Naive thymus-derived CD4-positive, alpha-beta T cell (primary cell): ENCODE measurements around the gene TC2N. TPM values are rescaled to one million over a fixed set of nuclear protein-coding genes. Genes with fewer than 3 reads are reported as not detected.
A peak's percentile ranks its signal among the peaks of the same experiment; 100 is the strongest.

Experiments
- ATAC-seq: fragments of 150-1000 bp; cut with Tn5 transposase; 2 replicates; pipeline ENCODE4 v1.10.0; 2021; ENCODE audit warnings: mild to moderate bottlenecking, moderate library complexity
- CTCF ChIA-PET: fragments of 350-600 bp; sonication (Branson Sonifier 250); formaldehyde crosslinking; loops from one replicate; lab custom pipeline; 2021; ENCODE audit warnings: antibody characterized with exemption; lab: Charles Lee
- POLR2A ChIA-PET: fragments of 350-600 bp; sonication (Branson Sonifier 250); formaldehyde crosslinking; loops from one replicate; lab custom pipeline; 2021; ENCODE audit warnings: antibody characterized with exemption, inconsistent platforms; lab: Charles Lee
- DNase-seq, 9 donors: peaks; one replicate each; pipeline versions ENCODE4 v3.0.0 to v3.0.0-alpha.2; 2020 to 2022; ENCODE audit warnings: mixed read lengths in 1 of 9
- H3K27ac ChIP-seq: one replicate; pipeline ENCODE4 v1.7.0; 2013; ENCODE audit warnings: mild to moderate bottlenecking, low read depth, low read length, moderate library complexity
- H3K27me3 ChIP-seq, 2 donors: one replicate each; pipeline ENCODE4 v1.7.0; 2013; ENCODE audit warnings: low read length in 2 of 2, mild to moderate bottlenecking in 2 of 2, moderate library complexity in 2 of 2; ENCODE audit not compliant: control insufficient read depth in 2 of 2, insufficient read depth in 2 of 2
- H3K36me3 ChIP-seq, 3 experiments: 1 replicate in 2 of 3; 2 replicates in 1 of 3; pipeline ENCODE4 v1.7.0; 2013; ENCODE audit warnings: low read length in 3 of 3, mild to moderate bottlenecking in 3 of 3, moderate library complexity in 1 of 3; ENCODE audit not compliant: insufficient read depth in 3 of 3, control insufficient read depth in 2 of 3
- H3K4me1 ChIP-seq, 2 donors: one replicate each; pipeline ENCODE4 v1.7.0; 2013; ENCODE audit warnings: low read length in 2 of 2, mild to moderate bottlenecking in 2 of 2, moderate library complexity in 1 of 2; ENCODE audit not compliant: control insufficient read depth in 2 of 2, insufficient read depth in 2 of 2
- H3K4me3 ChIP-seq: 2 replicates; pipeline ENCODE4 v1.7.0; 2013; ENCODE audit warnings: mild to moderate bottlenecking, low read length
- H3K9me3 ChIP-seq, 3 experiments: 1 replicate in 2 of 3; 2 replicates in 1 of 3; pipeline ENCODE4 v1.7.0; 2013; ENCODE audit warnings: low read length in 3 of 3; ENCODE audit not compliant: control insufficient read depth in 2 of 3
- H3K27ac Mint-ChIP-seq, 9 donors: one replicate each; pipeline ENCODE4 v1.8.0; 2020 to 2022; ENCODE audit warnings: mixed read lengths in 9 of 9, mild to moderate bottlenecking in 8 of 9, moderate library complexity in 5 of 9, inconsistent platforms in 2 of 9
- H3K27me3 Mint-ChIP-seq, 5 donors: one replicate each; pipeline ENCODE4 v1.8.0; 2021 to 2022; ENCODE audit warnings: mixed read lengths in 5 of 5, mild to moderate bottlenecking in 1 of 5
- H3K36me3 Mint-ChIP-seq, 5 donors: one replicate each; pipeline ENCODE4 v1.8.0; 2020 to 2022; ENCODE audit warnings: mixed read lengths in 5 of 5, mild to moderate bottlenecking in 3 of 5, inconsistent platforms in 1 of 5
- H3K4me1 Mint-ChIP-seq, 7 donors: one replicate each; pipeline ENCODE4 v1.8.0; 2020 to 2022; ENCODE audit warnings: mixed read lengths in 7 of 7, mild to moderate bottlenecking in 3 of 7, inconsistent platforms in 1 of 7
- H3K4me3 Mint-ChIP-seq, 10 donors: one replicate each; pipeline ENCODE4 v1.8.0; 2020 to 2022; ENCODE audit warnings: mild to moderate bottlenecking in 10 of 10, mixed read lengths in 10 of 10, moderate library complexity in 6 of 10, inconsistent platforms in 2 of 10
- H3K9me3 Mint-ChIP-seq, 11 donors: one replicate each; pipeline ENCODE4 v1.8.0; 2020 to 2022; ENCODE audit warnings: mixed read lengths in 11 of 11, mild to moderate bottlenecking in 4 of 11, inconsistent platforms in 1 of 11, moderate library complexity in 1 of 11
- intact Hi-C, 2 donors: fragments of 100-400 bp; cut with micrococcal nuclease; formaldehyde crosslinking; loops; one replicate each; pipeline ENCODE4 v1.15.1; 2023
- polyA plus RNA-seq, 2 donors: library from polyadenylated mRNA; unstranded; fragments of 300-500 nt; fragmentation: Illumina TruSeq; gene quantifications; one replicate each; pipeline ENCODE4 v1.2.3, GENCODE V29; 2021
- total RNA-seq, 6 experiments: library from RNA in 5 of 6; stranded (reverse) in 5 of 6; gene quantifications; 1 replicate in 5 of 6; 2 replicates in 1 of 6; pipeline ENCODE4 v1.2.3 and lab custom pipeline; 2021 to 2026

Gene TC2N
- total and polyA plus RNA-seq, 7 experiments from 2014 or later, result 158 to 301 (median 193) TPM

DNA sequence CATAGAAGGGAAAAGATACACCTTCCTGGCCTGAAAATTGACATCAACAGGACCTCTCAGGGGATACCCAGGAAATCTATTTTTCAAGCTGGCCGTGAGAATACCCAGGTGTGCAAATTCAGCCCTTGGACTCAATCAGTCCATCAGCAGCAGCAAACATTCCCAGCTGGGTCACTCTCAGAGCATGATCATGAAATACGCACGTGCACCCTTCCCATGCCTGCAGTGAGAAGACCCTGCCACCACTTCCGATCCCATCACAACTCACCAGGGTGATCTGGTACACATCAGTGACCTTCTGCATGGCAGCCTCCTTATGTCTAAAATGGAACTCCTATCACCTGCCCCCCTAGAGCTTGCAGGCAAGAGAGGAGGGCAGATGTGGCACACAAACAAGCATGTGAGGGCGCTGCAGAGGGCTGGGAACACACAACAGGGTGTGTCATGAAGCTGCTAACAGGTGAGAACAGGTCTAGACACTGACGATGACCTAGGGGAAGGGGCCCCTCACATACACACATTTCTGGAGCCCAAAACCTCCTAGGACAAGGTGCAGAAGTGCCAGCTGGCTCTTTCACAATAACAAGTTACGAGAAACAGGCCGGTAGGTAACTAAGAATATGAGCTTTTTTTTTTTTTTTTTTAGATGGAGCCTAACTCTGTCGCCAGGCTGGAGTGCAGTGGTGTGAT lies 37.8 kb upstream of the TC2N start:
- Histone ChIP-seq H3K4me3 (no peak overlapping the region), H3K4me1 (no peaks in the 10 kb centered on the region), H3K27ac (no peak overlapping the region), H3K36me3 (no peaks in the 10 kb centered on the region), H3K27me3 (no peaks in the 10 kb centered on the region), H3K9me3 (no peaks in the 10 kb centered on the region)
- Mint-ChIP-seq H3K27me3 (no peaks in the 10 kb centered on the region), H3K36me3 (no peaks in the 10 kb centered on the region), H3K27ac (peak overlapping the region in 2 of 9 donors; percentile 4 to 72), H3K4me1 (peaks cover 4 to 24% (median 7%) of the 10 kb centered on the region in 7 donors), H3K4me3 (no peak overlapping the region), H3K9me3 (no peaks in the 10 kb centered on the region)
- intact Hi-C loops, result no loop called here
- ATAC-seq (no peak), DNase-seq (no peak)
- CTCF ChIA-PET, result interaction anchor here (0.6 to 0.7 kb wide), 2 partner anchors 13 to 257 kb away, joined by 3 read pairs; no protein-coding TSS in a partner anchor
- POLR2A ChIA-PET, result interaction anchor here (0.6 to 1.5 kb wide), 2 partner anchors 14 to 307 kb away, joined by 3 to 4 read pairs; no protein-coding TSS in a partner anchor

GRCh38 chr14:91904483-91904882 lies 37.1 kb upstream of the TC2N start:
- Histone ChIP-seq H3K27ac (no peak overlapping the region), H3K4me1 (no peaks in the 10 kb centered on the region), H3K9me3 (no peaks in the 10 kb centered on the region), H3K36me3 (no peaks in the 10 kb centered on the region), H3K4me3 (no peak overlapping the region), H3K27me3 (no peaks in the 10 kb centered on the region)
- peaks cover 4 to 24% (median 8%) of the 10 kb centered on the region in 7 donors for H3K4me1 Mint-ChIP-seq
- intact Hi-C loops, result no loop called here
- no peak for ATAC-seq
- no peaks in the 10 kb centered on the region for H3K36me3 Mint-ChIP-seq
- no peak overlapping the region for H3K27ac Mint-ChIP-seq
- no peak for DNase-seq
- H3K27me3 Mint-ChIP-seq, result no peaks in the 10 kb centered on the region
- H3K9me3 Mint-ChIP-seq, result no peaks in the 10 kb centered on the region
- no peak overlapping the region for H3K4me3 Mint-ChIP-seq
- CTCF ChIA-PET, result interaction anchor here (0.7 kb wide), 1 partner anchor 12 kb away, joined by 3 read pairs; no protein-coding TSS in a partner anchor
- POLR2A ChIA-PET, result interaction anchor here (0.6 to 1.5 kb wide), 2 partner anchors 13 to 306 kb away, joined by 3 to 4 read pairs; no protein-coding TSS in a partner anchor

GRCh38 chr14:91903070-91903469 lies 35.7 kb upstream of the TC2N start:
- Histone ChIP-seq H3K4me1 (no peaks in the 10 kb centered on the region), H3K27ac (no peak overlapping the region), H3K4me3 (no peak overlapping the region), H3K36me3 (no peaks in the 10 kb centered on the region), H3K9me3 (no peaks in the 10 kb centered on the region), H3K27me3 (no peaks in the 10 kb centered on the region)
- ChIA-PET CTCF (no interaction called here), POLR2A (no interaction called here)
- H3K27ac Mint-ChIP-seq, result no peak overlapping the region
- DNase-seq (no peak), ATAC-seq (no peak)
- no peaks in the 10 kb centered on the region for H3K9me3 Mint-ChIP-seq
- intact Hi-C loops, result no loop called here
- peaks cover 1 to 24% (median 11%) of the 10 kb centered on the region in 7 donors for H3K4me1 Mint-ChIP-seq
- H3K27me3 Mint-ChIP-seq, result no peaks in the 10 kb centered on the region
- no peaks in the 10 kb centered on the region for H3K36me3 Mint-ChIP-seq
- no peak overlapping the region for H3K4me3 Mint-ChIP-seq

DNA sequence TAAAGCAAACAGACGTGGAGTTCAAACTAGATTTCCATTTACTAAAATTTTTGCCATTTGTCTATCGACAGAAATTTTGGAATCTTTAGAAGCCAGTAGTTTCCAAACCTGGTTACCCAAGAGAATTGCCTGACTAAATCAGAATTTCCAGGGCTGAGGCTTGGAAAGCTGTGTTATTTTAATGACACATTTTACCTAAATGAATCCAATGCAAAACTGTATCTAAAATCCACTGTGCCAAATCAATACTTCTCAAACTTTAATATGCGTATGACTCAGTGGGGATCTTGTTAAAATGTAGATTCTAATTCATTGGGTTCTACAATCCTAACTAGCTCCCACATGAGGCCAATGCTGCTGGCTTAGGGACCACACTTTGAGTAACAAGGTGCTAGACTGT lies 35.0 kb upstream of the TC2N start:
- no peaks in the 10 kb centered on the region for H3K4me1 ChIP-seq
- no peak for ATAC-seq
- H3K27ac ChIP-seq, result no peak overlapping the region
- no peak for DNase-seq
- Mint-ChIP-seq H3K27ac (peak overlapping the region in 1 of 9 donors; percentile 39), H3K4me1 (peaks cover 0 to 20% (median 12%) of the 10 kb centered on the region in 7 donors), H3K36me3 (peaks cover 0 to 1% (median 0%) of the 10 kb centered on the region in 5 donors), H3K4me3 (no peak overlapping the region), H3K9me3 (no peaks in the 10 kb centered on the region), H3K27me3 (no peaks in the 10 kb centered on the region)
- ChIA-PET CTCF (interaction anchor here (0.7 kb wide), 1 partner anchor 74 kb away, joined by 3 read pairs; no protein-coding TSS in a partner anchor), POLR2A (interaction anchor here (0.6 to 1.9 kb wide), 2 partner anchors 30 to 34 kb away, joined by 3 to 5 read pairs; no protein-coding TSS in a partner anchor)
- H3K27me3 ChIP-seq, result no peaks in the 10 kb centered on the region
- H3K9me3 ChIP-seq, result no peaks in the 10 kb centered on the region
- intact Hi-C loops, result no loop called here
- no peak overlapping the region for H3K4me3 ChIP-seq
- no peaks in the 10 kb centered on the region for H3K36me3 ChIP-seq

GRCh38 chr14:91901449-91902226 lies 34.3 kb upstream of the TC2N start:
- H3K27ac Mint-ChIP-seq, result no peak overlapping the region
- Histone ChIP-seq H3K9me3 (no peaks in the 10 kb centered on the region), H3K4me3 (no peak overlapping the region), H3K4me1 (no peaks in the 10 kb centered on the region), H3K27ac (no peak overlapping the region), H3K27me3 (no peaks in the 10 kb centered on the region), H3K36me3 (no peaks in the 10 kb centered on the region)
- POLR2A ChIA-PET, result interaction anchor here (0.6 to 1.9 kb wide), 3 partner anchors 22 to 33 kb away, joined by 3 to 5 read pairs (median 4); no protein-coding TSS in a partner anchor
- ATAC-seq (no peak), DNase-seq (no peak)
- no peak overlapping the region for H3K4me3 Mint-ChIP-seq
- H3K27me3 Mint-ChIP-seq, result no peaks in the 10 kb centered on the region
- intact Hi-C loops, result no loop called here
- H3K36me3 Mint-ChIP-seq, result peaks cover 0 to 1% (median 0%) of the 10 kb centered on the region in 5 donors
- CTCF ChIA-PET, result interaction anchor here (0.7 to 0.9 kb wide), 3 partner anchors 9 to 73 kb away, joined by 3 read pairs; no protein-coding TSS in a partner anchor
- no peaks in the 10 kb centered on the region for H3K9me3 Mint-ChIP-seq
- peaks cover 2 to 17% (median 13%) of the 10 kb centered on the region in 7 donors for H3K4me1 Mint-ChIP-seq

DNA sequence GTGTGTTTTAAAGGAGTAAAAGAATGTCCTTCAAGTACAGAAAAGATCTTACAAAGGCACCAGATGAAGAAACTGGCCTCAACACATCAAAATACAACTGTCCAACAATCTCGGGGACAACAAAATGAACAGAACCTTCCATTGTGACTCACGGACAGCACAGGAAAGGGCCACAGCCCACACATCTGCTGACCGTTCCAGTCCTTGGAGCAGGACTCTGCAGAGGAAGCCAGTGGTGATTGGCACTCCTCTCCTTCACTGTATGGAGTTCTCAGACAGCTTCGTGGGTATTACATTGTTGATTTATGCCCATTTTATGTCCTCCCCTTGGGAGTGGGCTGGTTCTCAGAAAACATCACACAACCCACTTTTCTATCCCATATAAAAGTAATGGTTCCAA lies 32.5 kb upstream of the TC2N start:
- intact Hi-C loops, result loop anchor here in 1 of 2 donors (10.0 kb wide), 1 partner anchor 65 kb away; no protein-coding TSS in a partner anchor
- ChIA-PET CTCF (interaction anchor here (0.7 to 2.1 kb wide), 14 partner anchors 11 to 252 kb away, joined by 3 to 9 read pairs (median 4); no protein-coding TSS in a partner anchor), POLR2A (interaction anchor here (0.6 to 3.0 kb wide), 11 partner anchors 11 to 387 kb away, joined by 3 to 27 read pairs (median 6); partner anchors contain the start of gene TC2N)
- DNase-seq (no peak), ATAC-seq (no peak)
- Mint-ChIP-seq H3K36me3 (peaks cover 0 to 1% (median 0%) of the 10 kb centered on the region in 5 donors), H3K27me3 (no peaks in the 10 kb centered on the region), H3K27ac (peak overlapping the region in 1 of 9 donors; percentile 55), H3K9me3 (no peaks in the 10 kb centered on the region), H3K4me1 (peaks cover 2 to 27% (median 17%) of the 10 kb centered on the region in 7 donors), H3K4me3 (no peak overlapping the region)
- H3K36me3 ChIP-seq, result no peaks in the 10 kb centered on the region
- H3K4me3 ChIP-seq, result no peak overlapping the region
- H3K4me1 ChIP-seq, result no peaks in the 10 kb centered on the region
- no peaks in the 10 kb centered on the region for H3K9me3 ChIP-seq
- H3K27me3 ChIP-seq, result no peaks in the 10 kb centered on the region
- no peak overlapping the region for H3K27ac ChIP-seq
